Stimulated activated naive CD8-positive, alpha-beta T cell treated with anti-CD3 and anti-CD28 coated beads, Interleukin-15, amount 100 ng/mL, for 72 hours (primary cell): ENCODE results near the gene CSMD2.

Source experiments
- ATAC-seq: fragments of 150-1000 bp; cut with Tn5 transposase; 2 replicates; pipeline ENCODE4 v1.10.0; 2021; ENCODE audit warnings: mild to moderate bottlenecking, moderate library complexity
- DNase-seq, 2 donors: peaks; one replicate each; pipeline ENCODE4 v3.0.0; 2021 to 2022
- H3K27ac Mint-ChIP-seq, 2 donors: one replicate each; pipeline ENCODE4 v1.8.0; 2022; ENCODE audit warnings: mild to moderate bottlenecking in 2 of 2, mixed read lengths in 2 of 2, moderate library complexity in 2 of 2
- H3K27me3 Mint-ChIP-seq: one replicate; pipeline ENCODE4 v1.8.0; 2022; ENCODE audit warnings: mixed read lengths
- H3K4me1 Mint-ChIP-seq: one replicate; pipeline ENCODE4 v1.8.0; 2022; ENCODE audit warnings: mild to moderate bottlenecking, mixed read lengths
- H3K4me3 Mint-ChIP-seq, 2 donors: one replicate each; pipeline ENCODE4 v1.8.0; 2022; ENCODE audit warnings: mild to moderate bottlenecking in 2 of 2, mixed read lengths in 2 of 2, moderate library complexity in 1 of 2
- H3K9me3 Mint-ChIP-seq, 2 donors: one replicate each; pipeline ENCODE4 v1.8.0; 2022; ENCODE audit warnings: mixed read lengths in 2 of 2

Gene CSMD2

GRCh38 chr1:33607444-33608005, 557.5 kb downstream of the CSMD2 start:
- ATAC-seq (no peak), DNase-seq (no peak)
- Mint-ChIP-seq H3K9me3 (no peaks in the 10 kb centered on the region), H3K27me3 (no peaks in the 10 kb centered on the region), H3K4me1 (no peaks in the 10 kb centered on the region), H3K4me3 (no peak overlapping the region), H3K27ac (no peak overlapping the region)

DNA sequence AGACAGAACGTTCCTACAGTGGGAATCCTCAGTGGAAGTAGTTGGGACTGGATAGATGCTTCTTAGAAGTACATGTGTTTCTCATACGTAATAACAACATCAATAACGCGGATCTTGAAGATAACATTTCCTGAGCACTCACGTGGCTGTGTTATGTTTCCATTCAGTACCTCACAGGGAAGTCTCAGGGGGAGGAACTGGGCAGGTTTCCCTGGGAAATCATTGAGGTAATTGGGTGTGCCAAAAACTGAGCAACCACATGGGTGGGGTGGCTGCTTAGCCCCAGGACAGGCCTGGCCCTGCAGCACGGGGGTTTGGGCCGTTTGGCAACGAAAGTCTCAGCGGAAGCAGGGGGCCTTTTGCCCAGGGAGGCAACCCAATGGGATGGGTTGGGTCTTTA, 558.8 kb downstream of the CSMD2 start:
- H3K4me3 Mint-ChIP-seq, result no peak overlapping the region
- H3K9me3 Mint-ChIP-seq, result no peaks in the 10 kb centered on the region
- DNase-seq, result no peak
- H3K27ac Mint-ChIP-seq, result no peak overlapping the region
- H3K27me3 Mint-ChIP-seq, result peaks cover 1% of the 10 kb centered on the region
- H3K4me1 Mint-ChIP-seq, result no peaks in the 10 kb centered on the region
- no peak for ATAC-seq

DNA sequence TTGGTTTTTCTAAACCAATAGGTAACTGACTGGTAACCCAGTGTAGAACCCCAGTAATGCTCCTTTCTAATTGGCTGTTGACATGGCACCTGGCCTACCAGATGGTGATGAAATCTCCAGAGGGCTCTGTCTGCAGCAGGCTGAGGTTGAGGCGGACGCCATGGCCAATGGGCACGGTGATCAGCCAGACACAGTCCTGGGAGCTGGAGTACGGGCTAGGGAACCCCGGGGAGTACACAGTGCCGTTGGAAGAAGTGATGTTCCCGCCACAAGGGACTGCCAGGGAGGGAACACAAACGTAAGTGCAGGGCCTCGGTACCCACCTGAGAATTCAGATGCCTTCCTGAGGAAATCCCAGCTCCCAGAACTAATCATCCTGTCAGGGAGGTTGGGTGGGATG, 562.8 kb downstream of the CSMD2 start:
- H3K4me1 Mint-ChIP-seq, result no peaks in the 10 kb centered on the region

GRCh38 chr1:33601751-33602150, 563.3 kb downstream of the CSMD2 start:
- Mint-ChIP-seq H3K27ac (no peak overlapping the region), H3K4me3 (no peak overlapping the region), H3K27me3 (peaks cover 33% of the 10 kb centered on the region), H3K9me3 (no peaks in the 10 kb centered on the region), H3K4me1 (no peaks in the 10 kb centered on the region)
- no peak for ATAC-seq
- no peak for DNase-seq

More for the DNA sequence above, 562.8 kb downstream of the CSMD2 start:
- Mint-ChIP-seq H3K9me3 (no peaks in the 10 kb centered on the region), H3K4me3 (no peak overlapping the region), H3K27ac (no peak overlapping the region), H3K27me3 (peaks cover 27% of the 10 kb centered on the region)
- ATAC-seq (no peak), DNase-seq (no peak)

DNA sequence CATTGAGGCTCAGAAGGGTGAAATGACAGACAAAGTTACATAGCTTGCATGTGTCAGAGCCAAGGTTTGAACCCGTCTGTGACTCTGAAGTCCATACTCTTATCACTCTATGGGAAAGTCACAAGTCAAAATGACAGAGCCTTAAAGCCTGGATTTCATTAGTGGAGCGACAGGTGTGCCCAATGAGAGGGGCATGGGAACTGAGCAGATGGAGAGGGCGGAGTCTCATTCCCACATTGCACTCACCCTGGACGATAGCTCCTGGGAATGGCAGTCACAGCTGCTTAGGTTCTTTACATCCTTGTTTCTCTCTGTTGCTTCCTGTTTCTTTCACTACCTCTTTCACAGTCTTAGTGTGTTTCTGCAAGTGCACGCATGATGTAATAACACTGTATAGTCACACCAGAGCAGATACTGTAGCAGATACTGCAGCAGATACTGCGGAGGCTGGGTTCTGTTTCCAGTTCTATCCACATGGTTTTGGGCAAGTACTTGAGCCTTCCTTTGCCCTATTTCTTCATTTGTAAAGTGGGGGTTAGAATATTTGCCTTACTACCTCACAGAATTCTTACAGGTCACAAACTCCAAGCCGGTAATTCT, 565.4 kb downstream of the CSMD2 start:
- Mint-ChIP-seq H3K9me3 (no peaks in the 10 kb centered on the region), H3K27ac (no peak overlapping the region), H3K4me3 (no peak overlapping the region), H3K4me1 (no peaks in the 10 kb centered on the region), H3K27me3 (peaks cover 45% of the 10 kb centered on the region)
- ATAC-seq, result no peak
- no peak for DNase-seq

- no peak for DNase-seq
- Mint-ChIP-seq H3K4me1 (no peaks in the 10 kb centered on the region), H3K27ac (no peak overlapping the region), H3K27me3 (peaks cover 8% of the 10 kb centered on the region), H3K9me3 (no peaks in the 10 kb centered on the region), H3K4me3 (no peak overlapping the region)
- ATAC-seq, result no peak
Measured at GRCh38 chr1:33588726-33589125, 576.3 kb downstream of the CSMD2 start.

DNA sequence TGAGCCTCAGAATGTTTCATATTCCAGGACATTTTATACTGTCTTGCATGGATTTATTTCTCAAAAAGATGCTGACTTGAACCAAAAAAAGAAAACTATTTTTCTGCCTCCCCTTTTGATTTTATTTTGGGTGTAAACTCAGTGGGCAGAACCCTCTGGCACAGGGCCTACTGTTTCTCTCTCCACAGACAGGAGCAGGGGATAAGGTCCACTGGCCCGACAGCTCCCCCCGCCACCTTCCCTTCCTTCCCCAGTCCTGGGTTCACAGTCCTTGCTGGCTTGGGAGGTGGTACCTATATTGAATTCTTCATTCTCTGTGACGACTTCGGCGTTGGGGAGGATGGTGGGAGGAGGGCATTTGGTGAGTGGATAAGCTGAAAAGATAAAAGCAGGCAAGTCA, 578.2 kb downstream of the CSMD2 start:
- no peak for DNase-seq
- Mint-ChIP-seq H3K4me1 (no peaks in the 10 kb centered on the region), H3K4me3 (no peak overlapping the region), H3K9me3 (no peaks in the 10 kb centered on the region), H3K27ac (no peak overlapping the region), H3K27me3 (peaks cover 8% of the 10 kb centered on the region)
- ATAC-seq, result no peak

DNA sequence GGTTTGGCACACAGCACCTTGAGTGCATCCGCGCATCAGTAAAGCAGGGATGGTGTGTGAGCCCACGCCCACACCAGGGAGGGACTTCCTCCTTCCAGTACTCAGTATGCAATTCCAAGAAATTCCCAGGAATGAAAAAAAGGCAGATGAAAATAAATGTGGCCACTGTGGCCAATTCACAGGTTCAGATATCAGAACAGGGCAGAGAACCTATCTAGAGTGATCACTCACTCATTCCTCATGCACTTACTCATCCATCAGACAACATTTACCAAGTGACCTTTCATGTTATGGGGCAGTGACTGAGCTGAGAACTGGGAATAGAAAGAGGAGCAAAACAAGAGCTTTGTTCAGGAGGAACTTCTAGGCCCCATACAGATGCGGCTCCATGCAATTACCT, 578.9 kb downstream of the CSMD2 start:
- H3K4me3 Mint-ChIP-seq, result no peak overlapping the region
- no peaks in the 10 kb centered on the region for H3K9me3 Mint-ChIP-seq
- no peak overlapping the region for H3K27ac Mint-ChIP-seq
- peaks cover 8% of the 10 kb centered on the region for H3K27me3 Mint-ChIP-seq
- H3K4me1 Mint-ChIP-seq, result no peaks in the 10 kb centered on the region
- ATAC-seq (no peak), DNase-seq (no peak)

GRCh38 chr1:33583567-33583966, 581.5 kb downstream of the CSMD2 start:
- ATAC-seq (no peak), DNase-seq (no peak)
- no peak overlapping the region for H3K4me3 Mint-ChIP-seq
- no peak overlapping the region for H3K27ac Mint-ChIP-seq
- no peaks in the 10 kb centered on the region for H3K4me1 Mint-ChIP-seq
- peaks cover 30% of the 10 kb centered on the region for H3K27me3 Mint-ChIP-seq
- H3K9me3 Mint-ChIP-seq, result no peaks in the 10 kb centered on the region

DNA sequence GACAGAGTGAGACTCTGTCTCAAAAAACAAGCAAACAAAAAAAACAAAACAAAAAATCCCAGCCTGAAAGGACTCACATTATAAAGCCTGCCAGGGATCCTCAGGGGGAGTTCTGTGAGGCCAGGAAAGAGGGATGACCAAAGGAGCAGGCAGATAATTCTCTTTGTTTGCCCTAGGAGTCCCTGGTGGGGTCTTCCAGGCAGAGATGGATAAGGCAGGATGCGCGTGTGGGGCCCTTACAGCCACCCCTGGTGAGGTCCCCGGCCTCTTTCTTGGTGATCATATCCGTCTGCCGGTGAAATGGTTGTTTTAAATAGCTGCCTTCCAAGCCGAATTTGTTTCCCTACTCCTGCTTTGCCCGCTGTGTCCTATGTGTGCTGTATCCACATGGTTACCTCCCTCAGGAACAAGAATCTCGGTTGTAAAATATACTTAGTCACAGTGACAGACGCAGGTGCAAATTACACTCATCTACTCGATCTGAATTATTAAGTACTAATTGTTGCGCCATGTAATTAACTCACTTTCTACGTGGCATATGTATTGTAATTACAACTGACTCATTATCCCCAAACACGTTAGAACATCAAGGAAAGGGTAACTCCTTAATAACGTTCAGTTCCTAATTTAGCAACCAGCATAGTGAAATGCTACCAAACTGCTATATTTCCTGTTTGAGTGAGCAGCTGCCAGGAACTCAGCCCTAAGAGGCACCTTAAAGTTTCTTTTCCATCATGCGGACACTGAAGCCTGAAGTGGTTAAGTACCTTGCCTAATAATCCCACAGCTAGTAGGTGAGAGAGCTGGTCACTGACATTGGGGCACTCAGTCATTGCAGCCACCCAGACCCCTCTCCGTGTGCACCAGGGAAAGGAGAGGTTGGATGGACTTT, 586.2 kb downstream of the CSMD2 start:
- Mint-ChIP-seq H3K4me3 (no peak overlapping the region), H3K9me3 (peaks cover 0 to 5% of the 10 kb centered on the region in 2 donors), H3K27me3 (peaks cover 55% of the 10 kb centered on the region)

DNA sequence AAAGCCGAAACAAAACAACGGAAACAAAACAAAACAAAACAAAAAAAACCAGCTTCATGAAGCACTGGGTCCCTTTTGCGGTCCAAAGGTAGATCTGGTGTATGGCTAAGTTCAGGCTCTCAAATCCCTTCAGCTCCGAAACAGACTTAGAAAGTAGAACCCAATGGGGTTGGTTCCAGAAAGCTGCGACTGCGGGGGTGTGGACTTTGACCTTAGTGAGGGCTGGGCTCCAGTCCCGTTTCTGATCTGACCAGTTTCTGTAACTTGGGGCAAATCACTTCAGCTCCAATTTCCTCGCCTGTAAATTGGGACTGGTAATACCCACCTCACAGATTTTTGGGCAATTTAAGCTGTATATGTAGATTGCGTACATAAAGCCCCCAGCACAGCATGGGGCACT, 587.4 kb downstream of the CSMD2 start:
- peaks cover 64% of the 10 kb centered on the region for H3K27me3 Mint-ChIP-seq
- H3K27ac Mint-ChIP-seq, result no peak overlapping the region
- H3K4me3 Mint-ChIP-seq, result no peak overlapping the region
- DNase-seq, result no peak
- H3K4me1 Mint-ChIP-seq, result no peaks in the 10 kb centered on the region
- no peak for ATAC-seq
- H3K9me3 Mint-ChIP-seq, result peaks cover 0 to 5% of the 10 kb centered on the region in 2 donors

More for the DNA sequence above, 586.2 kb downstream of the CSMD2 start:
- Mint-ChIP-seq H3K27ac (no peak overlapping the region), H3K4me1 (no peaks in the 10 kb centered on the region)
- ATAC-seq (no peak), DNase-seq (no peak)

- H3K4me3 Mint-ChIP-seq, result no peak overlapping the region
- H3K27ac Mint-ChIP-seq, result no peak overlapping the region
- H3K9me3 Mint-ChIP-seq, result peaks cover 0 to 5% of the 10 kb centered on the region in 2 donors
- no peak for ATAC-seq
- H3K4me1 Mint-ChIP-seq, result no peaks in the 10 kb centered on the region
- DNase-seq, result no peak
- peaks cover 71% of the 10 kb centered on the region for H3K27me3 Mint-ChIP-seq
Measured at GRCh38 chr1:33576821-33577599, 588.0 kb downstream of the CSMD2 start.

DNA sequence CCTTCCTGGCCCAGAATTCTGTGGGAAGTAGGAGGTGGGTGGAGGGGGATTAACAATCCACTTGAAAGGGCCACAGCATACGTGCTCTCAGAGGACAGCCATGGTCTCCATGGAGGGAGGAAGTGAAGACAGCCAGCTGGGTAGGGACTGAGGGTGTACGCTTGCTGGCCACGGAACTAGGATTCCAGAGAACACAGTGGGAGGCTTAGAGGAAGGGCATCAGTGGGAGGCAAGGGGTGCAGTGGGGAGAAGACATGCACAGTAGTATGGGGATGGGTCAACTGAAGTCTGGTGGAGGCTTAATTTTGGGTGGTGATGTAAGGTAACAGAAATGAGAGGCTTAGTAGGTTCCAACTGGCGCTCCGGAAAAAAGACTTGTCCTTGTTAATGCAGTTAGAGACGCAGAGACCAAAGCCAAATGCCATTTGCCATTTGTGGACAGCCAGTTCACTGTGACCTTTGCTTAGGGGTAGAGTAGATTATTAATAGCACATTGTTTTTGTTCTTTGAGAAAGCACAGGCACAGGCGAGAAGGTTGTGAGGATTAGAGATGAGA, 589.6 kb downstream of the CSMD2 start:
- ATAC-seq, result no peak
- Mint-ChIP-seq H3K9me3 (peaks cover 0 to 5% of the 10 kb centered on the region in 2 donors), H3K27ac (no peak overlapping the region), H3K4me3 (no peak overlapping the region), H3K4me1 (no peaks in the 10 kb centered on the region), H3K27me3 (peaks cover 65% of the 10 kb centered on the region)
- DNase-seq, result no peak

- DNase-seq (no peak), ATAC-seq (no peak)
- Mint-ChIP-seq H3K4me3 (no peak overlapping the region), H3K27ac (no peak overlapping the region), H3K4me1 (no peaks in the 10 kb centered on the region), H3K27me3 (peaks cover 49% of the 10 kb centered on the region), H3K9me3 (peaks cover 0 to 5% of the 10 kb centered on the region in 2 donors)
Measured at GRCh38 chr1:33573661-33574060, 591.4 kb downstream of the CSMD2 start.

DNA sequence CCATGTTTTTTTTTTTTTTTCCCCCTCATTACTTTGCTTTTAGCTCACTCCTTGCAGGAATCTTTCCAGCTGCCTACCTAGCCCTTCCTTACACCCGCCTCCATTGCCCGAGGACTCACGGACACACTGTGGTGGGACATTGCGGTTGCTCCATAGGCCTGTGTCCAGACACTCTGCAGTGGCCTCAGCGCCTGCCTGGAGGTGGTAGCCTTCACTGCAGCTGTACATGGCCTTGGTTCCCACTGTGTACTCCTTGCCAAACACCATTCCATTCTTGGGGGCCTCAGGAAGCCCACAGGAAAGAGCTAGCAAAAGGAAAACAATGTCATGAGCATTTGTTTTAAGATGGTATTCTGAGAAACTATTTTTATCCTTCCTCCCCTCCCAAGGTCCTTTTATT, 592.6 kb downstream of the CSMD2 start:
- no peak for ATAC-seq
- no peak overlapping the region for H3K4me3 Mint-ChIP-seq
- H3K9me3 Mint-ChIP-seq, result peaks cover 0 to 5% of the 10 kb centered on the region in 2 donors
- H3K4me1 Mint-ChIP-seq, result no peaks in the 10 kb centered on the region
- no peak for DNase-seq
- peaks cover 53% of the 10 kb centered on the region for H3K27me3 Mint-ChIP-seq
- H3K27ac Mint-ChIP-seq, result no peak overlapping the region
